HG02623 (cell line): ENCODE results near the gene SNX11.
"Not testable (repeated sequence)": the region's sequence is repeated elsewhere in the genome, so short reads cannot be mapped to it uniquely, and the experiment has no call there.

Experiments
- ATAC-seq: cut with Tn5 transposase; IDR thresholded peaks from one replicate; pipeline ENCODE4 v1.9.1; 2021; ENCODE audit warnings: moderate library complexity; ENCODE audit not compliant: unreplicated experiment

SNX11 gene

GRCh38 chr17:48107137-48108055 is at the start of gene SNX11:
Gene SNX11, plus strand, starts transcription at chr17:48107766. Its CDS starts 4,278 bp downstream, at chr17:48112044.
- peak; percentile 75 for ATAC-seq

GRCh38 chr17:48058393-48059124 is 49.0 kb upstream of the SNX11 start:
- ATAC-seq: no peak

DNA sequence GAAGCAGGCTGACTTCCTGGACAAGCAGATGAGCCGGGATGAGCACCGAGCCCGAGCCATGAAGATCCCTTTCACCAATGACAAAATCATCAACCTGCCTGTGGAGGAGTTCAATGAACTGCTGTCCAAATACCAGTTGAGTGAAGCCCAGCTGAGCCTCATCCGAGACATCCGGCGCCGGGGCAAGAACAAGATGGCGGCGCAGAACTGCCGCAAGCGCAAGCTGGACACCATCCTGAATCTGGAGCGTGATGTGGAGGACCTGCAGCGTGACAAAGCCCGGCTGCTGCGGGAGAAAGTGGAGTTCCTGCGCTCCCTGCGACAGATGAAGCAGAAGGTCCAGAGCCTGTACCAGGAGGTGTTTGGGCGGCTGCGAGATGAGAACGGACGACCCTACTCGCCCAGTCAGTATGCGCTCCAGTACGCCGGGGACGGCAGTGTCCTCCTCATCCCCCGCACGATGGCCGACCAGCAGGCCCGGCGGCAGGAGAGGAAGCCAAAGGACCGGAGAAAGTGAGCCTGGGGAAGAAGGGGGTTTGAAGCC is 48.4 kb upstream of the SNX11 start:
- ATAC-seq: no peak

DNA sequence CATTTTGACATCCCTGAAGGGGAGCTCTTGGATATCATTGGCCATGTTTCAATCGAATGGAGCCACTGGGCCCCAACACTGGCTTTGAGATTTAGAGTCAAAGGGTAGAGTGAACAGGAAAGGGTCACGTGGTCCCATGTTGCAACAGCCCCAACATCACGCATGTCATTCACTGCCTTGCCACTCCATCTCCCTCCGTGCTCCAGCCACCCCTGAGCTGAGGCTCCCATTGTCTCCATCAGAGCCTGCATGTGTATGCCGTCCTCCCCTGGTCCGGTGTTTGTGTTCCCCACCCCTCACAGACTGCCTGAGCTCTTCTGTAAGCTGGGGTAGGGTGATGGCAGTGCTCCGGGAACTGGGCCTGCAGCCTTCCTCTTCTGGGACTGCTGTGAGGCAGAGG is 47.3 kb upstream of the SNX11 start:
- ATAC-seq: no peak

- no peak for ATAC-seq
These were observed 45.3 kb upstream of the SNX11 start for GRCh38 chr17:48062273-48062672.

- ATAC-seq: no peak
These were observed 42.9 kb upstream of the SNX11 start for GRCh38 chr17:48064638-48065037.

DNA sequence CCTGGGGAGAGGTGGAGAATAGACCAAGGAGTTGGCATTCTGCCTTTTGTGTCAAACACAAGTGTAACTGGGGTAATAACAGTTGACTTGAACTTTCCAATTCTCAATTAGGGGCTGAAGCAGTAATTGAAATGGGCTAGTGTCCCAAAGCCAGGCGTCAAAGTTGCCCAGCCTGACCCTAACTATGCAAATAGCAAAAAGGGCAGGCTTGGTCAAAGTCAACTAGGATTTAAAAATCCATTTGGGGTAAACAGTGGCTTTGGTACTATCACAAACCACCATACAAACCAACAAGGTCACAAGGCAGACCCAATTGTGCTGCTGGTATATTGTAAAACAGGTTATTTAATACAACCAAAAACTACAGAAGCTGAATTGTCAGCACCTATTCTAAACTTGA is 41.4 kb upstream of the SNX11 start:
- ATAC-seq: no peak

DNA sequence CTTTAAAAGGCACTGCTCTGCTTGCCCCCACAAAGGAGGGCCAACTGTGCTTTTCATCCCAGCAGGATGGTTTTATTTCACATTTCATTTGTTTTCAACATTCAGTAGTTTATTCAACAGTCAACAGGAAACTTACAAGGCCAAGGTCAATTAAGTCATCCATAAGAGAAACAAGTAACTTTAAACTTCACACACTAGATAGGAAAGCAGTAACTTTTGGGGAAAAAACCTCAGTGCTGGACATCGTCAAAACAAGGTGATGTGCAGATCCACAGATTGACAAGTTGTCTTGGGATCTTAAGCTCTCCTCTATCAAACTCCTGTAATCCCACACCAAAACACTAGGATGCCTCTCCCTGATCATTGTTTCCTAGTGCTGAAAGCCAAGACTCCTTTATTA is 40.9 kb upstream of the SNX11 start:
- ATAC-seq: no peak

GRCh38 chr17:48067245-48067644 is 40.3 kb upstream of the SNX11 start:
- ATAC-seq: no peak

GRCh38 chr17:48067808-48068207 is 39.8 kb upstream of the SNX11 start:
- not testable (repeated sequence) for ATAC-seq

DNA sequence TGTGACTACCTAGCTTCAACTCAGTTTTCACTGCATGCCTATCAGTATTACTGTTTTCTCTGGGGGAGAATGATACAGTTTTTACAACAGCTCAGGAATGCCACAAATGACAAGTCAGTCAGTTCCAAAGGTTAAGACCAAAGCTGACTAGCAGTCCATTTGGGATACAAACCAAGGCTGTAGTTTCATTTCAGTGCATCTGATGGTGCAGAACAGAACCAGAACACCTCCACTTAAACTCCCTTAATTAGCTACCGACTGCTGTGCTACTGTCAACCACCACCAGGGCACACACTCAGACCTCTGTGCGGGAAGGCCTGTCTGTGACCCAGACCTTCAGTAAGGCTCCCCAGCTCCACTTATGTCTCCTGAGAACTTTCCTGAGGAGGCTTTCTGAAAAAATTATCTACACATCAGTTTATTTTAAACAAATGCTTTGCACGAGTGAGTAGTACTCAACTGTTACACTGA is 39.0 kb upstream of the SNX11 start:
- no peak for ATAC-seq

- ATAC-seq: no peak
These were observed 37.4 kb upstream of the SNX11 start for GRCh38 chr17:48070195-48070594.

DNA sequence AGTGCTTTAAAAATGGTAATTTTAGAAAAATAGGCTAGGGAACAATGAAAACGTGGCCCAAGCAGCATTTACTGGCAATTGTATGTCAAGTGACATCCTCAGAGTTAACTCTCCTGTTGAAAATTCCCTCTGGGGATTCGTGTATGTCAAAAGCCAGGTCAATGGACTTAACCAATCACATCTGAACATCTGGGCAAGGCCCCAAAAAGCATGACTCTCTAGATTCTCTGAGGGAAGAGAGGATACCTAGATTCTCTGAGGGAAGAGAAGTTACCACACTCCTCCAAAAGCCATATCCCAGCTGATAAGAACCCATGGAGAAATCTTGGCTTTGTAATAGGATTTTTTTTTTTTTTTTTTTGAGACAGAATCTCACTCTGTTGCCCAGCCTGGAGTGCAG is 35.9 kb upstream of the SNX11 start:
- no peak for ATAC-seq

- not testable (repeated sequence) for ATAC-seq
These were observed 34.8 kb upstream of the SNX11 start for GRCh38 chr17:48072811-48073210.

DNA sequence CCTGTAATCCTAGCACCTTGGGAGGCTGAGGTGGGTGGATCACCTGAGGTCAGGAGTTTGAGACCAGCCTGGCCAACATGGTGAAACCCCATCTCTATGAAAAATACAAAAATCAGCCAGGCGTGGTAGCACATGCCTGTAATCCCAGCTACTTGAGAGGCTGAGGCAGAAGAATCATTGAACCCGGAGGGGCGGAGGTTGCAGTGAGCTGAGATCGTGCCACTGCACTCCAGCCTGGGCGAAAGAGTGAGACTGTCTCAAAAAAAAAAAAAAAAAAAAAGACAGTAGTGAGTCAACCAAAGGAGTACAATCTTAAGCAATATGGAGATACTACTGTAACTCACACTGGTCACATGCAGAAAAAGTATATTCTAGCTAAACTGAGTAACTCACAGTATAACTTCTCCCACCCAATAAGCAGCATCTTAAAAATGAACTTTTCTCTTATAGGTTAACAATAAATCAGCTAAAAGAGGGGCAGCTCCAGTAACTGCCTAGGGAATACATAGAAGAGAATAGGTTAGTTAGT is 33.9 kb upstream of the SNX11 start:
- ATAC-seq: not testable (repeated sequence)

GRCh38 chr17:48074322-48075081 is 33.1 kb upstream of the SNX11 start:
- ATAC-seq: no peak

DNA sequence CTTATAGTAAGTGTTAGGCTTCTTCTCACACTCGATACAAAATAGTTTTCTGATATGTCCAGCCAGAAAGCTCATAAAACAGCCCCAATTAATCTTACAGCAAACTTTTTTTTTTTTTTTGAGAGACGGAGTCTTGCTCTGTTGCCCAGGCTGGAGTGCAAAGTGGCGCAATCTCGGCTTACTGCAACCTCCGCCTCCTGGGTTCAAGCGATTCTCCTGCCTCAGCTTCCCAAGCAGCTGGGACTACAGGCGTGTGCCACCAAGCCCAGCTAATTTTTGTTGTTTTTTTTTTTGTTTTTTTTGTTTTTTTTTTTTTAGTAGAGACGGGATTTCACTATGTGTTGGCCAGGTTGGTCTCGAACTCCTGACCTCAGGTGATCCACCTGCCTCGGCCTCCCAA is 30.4 kb upstream of the SNX11 start:
- ATAC-seq: not testable (repeated sequence)

- no peak for ATAC-seq
These were observed 25.7 kb upstream of the SNX11 start for GRCh38 chr17:48081858-48082257.

DNA sequence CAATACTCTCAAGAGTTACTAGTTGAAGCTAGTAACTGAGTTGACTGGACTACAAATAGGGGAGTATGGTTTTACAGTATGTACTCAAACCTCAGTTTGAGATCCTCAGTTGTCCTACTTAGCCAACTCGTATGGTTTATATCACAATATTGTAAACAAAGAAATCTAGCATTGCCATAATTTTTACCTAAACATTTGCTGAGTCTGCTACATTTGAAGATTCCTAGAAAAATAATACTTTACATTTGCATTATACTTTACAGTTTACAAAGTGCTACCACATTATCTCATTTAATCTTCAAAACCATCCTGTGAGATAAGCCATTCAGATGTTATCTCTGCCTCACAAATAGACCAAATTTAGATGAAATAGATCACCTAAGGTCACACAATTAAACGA is 22.6 kb upstream of the SNX11 start:
- no peak for ATAC-seq

DNA sequence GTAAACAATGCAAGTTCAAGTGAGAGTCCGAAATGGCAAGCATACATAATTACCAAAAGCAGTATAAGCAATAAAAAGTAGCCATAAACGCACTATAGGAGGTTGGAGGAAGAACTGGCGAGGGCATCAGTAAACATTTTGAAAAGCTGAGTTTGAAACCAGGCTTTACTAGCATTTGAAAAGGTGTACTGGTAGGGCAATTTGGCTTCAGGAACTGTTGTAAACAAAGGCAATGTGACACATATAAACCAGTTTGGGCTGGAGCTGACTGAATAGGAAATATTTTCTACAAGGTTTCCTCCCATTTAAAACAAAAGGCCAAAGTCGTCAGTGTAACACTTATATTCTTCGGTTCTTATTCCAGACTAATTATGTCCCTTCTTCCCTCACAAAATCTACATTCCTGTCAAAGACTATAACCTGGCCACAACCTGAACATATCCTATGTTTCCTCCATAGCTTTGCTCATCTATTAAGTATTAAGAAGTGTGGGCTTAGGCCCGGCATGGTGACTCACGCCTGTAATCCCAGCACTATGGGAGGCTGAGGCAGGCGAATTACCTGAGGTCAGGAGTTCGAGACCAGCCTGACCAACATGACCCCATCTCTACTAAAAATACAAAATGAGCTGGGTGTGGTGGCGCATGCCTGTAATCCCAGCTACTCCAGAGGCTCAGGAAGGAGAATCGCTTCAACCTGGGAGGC is 14.1 kb upstream of the SNX11 start:
- no peak for ATAC-seq
